ENCODE data around the gene BBC3.
"Not testable (repeated sequence)": the region's sequence is repeated elsewhere in the genome, so short reads cannot be mapped to it uniquely, and the experiment has no call there.

The BBC3 gene

GRCh38 chr19:47258895-47259555, 28.0 kb upstream of the BBC3 start:
- in situ Hi-C loops (cut with HindIII; ENCODE audit: low sequenced_read_pairs) = no loop called here

- in situ Hi-C loops (cut with HindIII; ENCODE audit: low sequenced_read_pairs) = no loop called here
These were observed 27.4 kb upstream of the BBC3 start for GRCh38 chr19:47258434-47258833.

GRCh38 chr19:47257411-47258169, 26.6 kb upstream of the BBC3 start:
- in situ Hi-C loops (cut with HindIII; ENCODE audit: low sequenced_read_pairs) = no loop called here

GRCh38 chr19:47256693-47257410, 25.9 kb upstream of the BBC3 start:
- in situ Hi-C loops (cut with HindIII; ENCODE audit: low sequenced_read_pairs) = no loop called here

- in situ Hi-C loops (cut with HindIII; ENCODE audit: low sequenced_read_pairs) = no loop called here
These were observed 25.1 kb upstream of the BBC3 start, which contains the start of gene CCDC9 for GRCh38 chr19:47255879-47256692. Gene CCDC9, plus strand, starts transcription at chr19:47256525. Its CDS starts 1,876 bp downstream, at chr19:47258401.

- in situ Hi-C loops (cut with HindIII; ENCODE audit: low sequenced_read_pairs) = no loop called here
These were observed 23.0 kb upstream of the BBC3 start for GRCh38 chr19:47253970-47254369.

GRCh38 chr19:47253467-47253881, 22.5 kb upstream of the BBC3 start:
- in situ Hi-C loops (cut with HindIII; ENCODE audit: low sequenced_read_pairs) = no loop called here

GRCh38 chr19:47253016-47253415, 22.0 kb upstream of the BBC3 start:
- in situ Hi-C loops (cut with HindIII; ENCODE audit: low sequenced_read_pairs) = not testable (repeated sequence)

- in situ Hi-C loops (cut with HindIII; ENCODE audit: low sequenced_read_pairs) = no loop called here
These were observed 16.4 kb upstream of the BBC3 start for GRCh38 chr19:47247308-47247990.

- in situ Hi-C loops (cut with HindIII; ENCODE audit: low sequenced_read_pairs) = no loop called here
These were observed 13.0 kb upstream of the BBC3 start for GRCh38 chr19:47243776-47244547.

- in situ Hi-C loops (cut with HindIII; ENCODE audit: low sequenced_read_pairs) = no loop called here
These were observed 12.4 kb upstream of the BBC3 start for GRCh38 chr19:47243364-47243775.

- in situ Hi-C loops (cut with HindIII; ENCODE audit: low sequenced_read_pairs) = no loop called here
These were observed 11.0 kb upstream of the BBC3 start for GRCh38 chr19:47241919-47242577.

- in situ Hi-C loops (cut with HindIII; ENCODE audit: low sequenced_read_pairs) = no loop called here
These were observed 10.3 kb upstream of the BBC3 start for GRCh38 chr19:47240996-47241918.

- in situ Hi-C loops (cut with HindIII; ENCODE audit: low sequenced_read_pairs) = no loop called here
These were observed 9.6 kb upstream of the BBC3 start for GRCh38 chr19:47240556-47240955.

- in situ Hi-C loops (cut with HindIII; ENCODE audit: low sequenced_read_pairs) = no loop called here
These were observed 8.8 kb upstream of the BBC3 start for GRCh38 chr19:47239610-47240296.

- in situ Hi-C loops (cut with HindIII; ENCODE audit: low sequenced_read_pairs) = no loop called here
These were observed 8.2 kb upstream of the BBC3 start for GRCh38 chr19:47239152-47239551.

GRCh38 chr19:47236072-47236675, 5.2 kb upstream of the BBC3 start:
- in situ Hi-C loops (cut with HindIII; ENCODE audit: low sequenced_read_pairs) = no loop called here
